CD4-positive, alpha-beta T cell treated with Interleukin-6 for 4 hours (primary cell): ENCODE data around the gene RNF182.
"Not testable (repeated sequence)": the region's sequence is repeated elsewhere in the genome, so short reads cannot be mapped to it uniquely, and the experiment has no call there.

ENCODE experiments used
- DNase-seq: peaks from one replicate; pipeline ENCODE4 v3.0.0-alpha.2; 2020; ENCODE audit warnings: mixed read lengths

The RNF182 gene

DNA sequence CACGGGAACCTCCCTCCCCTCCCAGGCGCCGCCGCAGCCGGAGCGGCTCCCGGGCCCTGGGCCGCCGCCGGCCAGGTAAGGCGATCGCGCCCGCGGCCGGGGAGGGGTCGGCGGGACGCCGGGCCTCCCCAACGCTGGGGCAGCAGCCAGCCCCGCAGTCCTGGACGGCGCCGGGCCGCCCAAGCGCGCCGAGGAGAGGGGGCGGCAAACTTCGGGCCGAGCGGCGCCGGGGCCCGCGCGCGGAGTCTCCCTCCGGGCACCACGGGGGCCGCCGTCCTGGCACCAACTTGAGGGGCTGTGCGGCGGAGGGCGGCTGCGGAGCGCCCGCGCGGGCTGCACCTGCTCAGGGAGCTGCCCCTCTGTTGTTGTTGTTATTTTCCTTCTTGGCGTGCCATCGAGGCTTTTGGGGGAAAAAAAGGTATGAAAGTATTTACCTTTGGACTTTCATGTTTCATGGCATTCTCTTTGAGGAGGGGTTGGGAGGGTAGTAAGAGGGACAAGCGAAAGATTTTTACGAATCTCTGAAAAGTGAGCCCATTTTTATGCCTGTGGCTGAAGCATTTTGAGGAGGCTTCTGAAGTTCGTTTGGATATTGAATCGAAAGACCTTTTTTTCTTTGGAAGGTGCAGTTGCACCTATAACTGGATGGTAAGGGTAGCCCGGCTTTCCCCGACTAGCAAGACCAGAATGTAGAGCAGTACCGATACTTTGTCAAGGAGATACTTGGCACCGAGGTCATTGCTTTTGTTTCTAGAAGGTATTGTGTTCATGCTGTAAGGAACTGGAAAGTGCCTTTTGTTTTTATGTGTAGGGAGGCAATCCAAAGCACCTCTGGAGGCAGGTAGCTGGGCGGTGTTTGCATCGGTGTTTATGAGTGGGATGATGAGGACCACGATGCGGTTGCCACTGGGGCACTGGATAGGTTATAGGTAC, at the start of gene RNF182:
Gene RNF182, plus strand, starts transcription at position 4 of the 933 bp plus-strand sequence. CDS start 52,168 bp downstream, outside the sequence.
- DNase-seq, result peak; percentile 4

GRCh38 chr6:13877051-13877450, 47.7 kb upstream of the RNF182 start:
- no peak for DNase-seq

DNA sequence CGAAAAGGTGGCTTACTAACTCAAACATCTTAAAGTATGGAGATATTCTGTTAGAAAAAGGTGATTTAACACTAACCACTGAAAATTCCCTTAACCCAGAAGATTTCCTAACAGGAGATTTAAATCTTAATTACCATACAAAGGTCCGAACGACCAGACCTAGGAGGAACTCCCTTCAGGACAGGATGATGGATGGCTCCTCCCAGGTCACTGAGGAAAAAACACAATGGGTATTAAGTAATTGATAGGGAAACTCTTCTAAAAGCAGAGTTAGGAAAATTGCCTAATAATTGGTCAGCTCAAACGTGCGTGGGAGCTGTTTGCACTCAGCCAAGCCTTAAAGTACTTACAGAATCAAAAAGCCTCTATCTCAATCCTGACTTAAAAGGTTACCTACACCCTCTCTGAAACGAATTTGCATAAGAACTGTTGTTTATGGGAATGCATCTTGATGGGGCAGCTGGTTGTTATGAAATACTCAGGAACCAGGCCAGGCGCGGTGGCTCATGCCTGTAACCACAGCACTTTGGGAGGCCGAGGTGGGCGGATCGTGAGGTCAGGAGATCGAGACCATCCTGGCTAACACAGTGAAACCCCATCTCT, 44.6 kb upstream of the RNF182 start:
- not testable (repeated sequence) for DNase-seq

DNA sequence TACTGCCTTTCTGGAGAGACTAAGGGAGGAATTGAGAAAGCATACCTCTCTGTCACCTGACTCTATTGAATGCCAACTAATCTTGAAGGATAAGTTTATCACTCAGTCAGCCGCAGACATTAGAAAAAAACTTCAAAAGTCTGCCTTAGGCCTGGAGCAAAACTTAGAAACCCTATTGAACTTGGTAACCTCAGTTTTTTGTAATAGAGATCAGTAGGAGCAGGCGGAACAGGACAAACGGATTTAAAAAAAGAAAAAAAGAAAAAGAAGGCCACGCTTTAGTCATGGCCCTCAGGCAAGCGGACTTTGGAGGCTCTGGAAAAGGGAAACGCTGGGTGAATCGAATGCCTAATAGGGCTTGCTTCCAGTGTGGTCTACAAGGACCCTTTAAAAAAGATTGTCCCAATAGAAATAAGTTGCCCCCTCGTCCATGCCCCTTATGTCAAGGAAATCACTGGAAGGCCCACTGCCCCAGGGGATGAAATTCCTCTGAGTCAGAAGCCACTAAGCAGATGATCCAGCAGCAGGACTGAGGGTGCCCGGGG, 43.1 kb upstream of the RNF182 start:
- no peak for DNase-seq

DNA sequence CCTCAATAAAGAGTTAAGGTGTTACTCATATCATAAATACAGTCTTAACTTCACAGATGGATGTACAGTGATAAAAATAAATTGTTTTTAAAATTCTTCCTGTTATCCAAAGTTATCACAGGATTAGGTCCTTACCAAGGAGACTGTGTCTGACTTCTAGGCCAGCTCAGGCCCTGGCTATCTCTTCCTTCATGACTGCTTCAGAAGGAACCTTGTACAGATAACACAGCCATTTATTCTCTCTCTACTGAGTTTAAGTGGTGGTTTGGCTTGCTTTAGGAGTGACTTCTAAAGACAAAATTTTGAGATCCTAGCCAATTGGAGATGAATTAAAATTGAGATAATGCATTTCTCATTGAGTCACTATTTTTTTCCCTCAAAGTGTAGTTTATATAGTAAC, 40.8 kb upstream of the RNF182 start:
- no peak for DNase-seq

GRCh38 chr6:13884397-13884796, 40.4 kb upstream of the RNF182 start:
- DNase-seq, result no peak

DNA sequence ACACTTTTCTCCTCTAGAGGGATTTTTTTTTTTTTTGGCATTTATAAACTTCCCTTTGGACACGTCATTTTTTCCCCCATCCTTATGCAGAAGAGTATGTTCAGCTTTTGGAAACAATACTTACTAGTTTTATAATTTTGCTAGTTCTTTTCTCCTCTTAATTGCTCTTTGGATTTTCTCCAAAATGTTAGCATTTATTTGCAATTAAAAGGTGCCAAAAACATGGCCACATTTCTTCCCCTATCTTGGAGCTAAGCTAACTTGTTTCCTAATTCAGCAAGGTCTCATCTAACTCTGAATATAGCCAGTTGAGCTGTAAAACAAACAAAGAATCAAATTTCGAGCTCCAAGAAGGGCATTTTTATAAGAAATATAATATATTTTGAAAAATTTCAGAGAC, 39.2 kb upstream of the RNF182 start:
- no peak for DNase-seq

DNA sequence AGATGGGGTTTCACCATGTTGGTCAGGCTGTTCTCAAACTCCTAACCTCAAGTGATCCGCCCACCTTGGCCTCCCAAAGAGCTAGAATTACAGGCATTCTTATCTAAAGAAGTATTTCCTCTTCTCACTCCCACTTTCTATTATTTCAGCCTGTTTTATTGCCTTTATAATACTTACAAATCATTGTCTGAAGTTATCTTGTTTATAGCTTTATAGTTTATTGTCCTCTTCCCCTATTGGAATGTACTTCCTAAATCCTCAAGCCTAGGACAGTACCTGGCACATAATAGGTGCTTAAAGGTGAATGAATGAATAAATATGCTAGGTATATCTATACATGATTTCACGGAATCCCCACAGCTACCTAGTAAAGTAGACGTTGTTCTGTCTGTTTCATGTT, 37.8 kb upstream of the RNF182 start:
- no peak for DNase-seq

GRCh38 chr6:13892017-13892645, 32.6 kb upstream of the RNF182 start:
- no peak for DNase-seq

- no peak for DNase-seq
Measured at GRCh38 chr6:13902922-13903321, 21.8 kb upstream of the RNF182 start.

- DNase-seq, result no peak
Measured at GRCh38 chr6:13903364-13903763, 21.4 kb upstream of the RNF182 start.

GRCh38 chr6:13907001-13907350, 17.8 kb upstream of the RNF182 start:
- no peak for DNase-seq

DNA sequence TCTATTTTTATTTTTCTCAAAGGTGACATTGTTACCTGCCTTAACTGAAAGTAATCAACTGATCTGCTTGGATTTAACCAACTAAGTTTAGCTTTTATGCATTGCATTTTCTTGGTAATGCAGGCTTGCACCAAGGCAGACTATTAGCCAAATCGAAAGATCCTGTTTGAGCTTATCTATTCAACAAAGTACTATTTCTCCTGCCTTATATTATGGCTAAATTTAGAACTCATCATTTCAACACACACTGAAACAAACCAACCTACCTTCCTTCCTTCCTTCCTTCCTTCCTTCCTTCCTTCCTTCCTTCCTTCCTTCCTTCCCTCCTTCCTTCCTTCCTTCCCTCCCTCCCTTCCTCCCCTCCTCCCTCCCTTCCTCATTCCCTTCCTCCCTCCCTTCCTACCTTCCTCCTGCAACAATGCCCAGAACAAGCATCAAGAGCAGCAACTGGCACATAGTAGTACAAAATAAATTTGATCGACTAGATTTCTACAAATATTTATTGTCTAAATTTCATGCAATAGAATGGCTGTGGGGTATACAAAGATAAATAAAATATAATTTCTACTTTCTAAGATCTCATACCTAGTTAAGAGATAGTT, 17.0 kb upstream of the RNF182 start:
- DNase-seq, result no peak

DNA sequence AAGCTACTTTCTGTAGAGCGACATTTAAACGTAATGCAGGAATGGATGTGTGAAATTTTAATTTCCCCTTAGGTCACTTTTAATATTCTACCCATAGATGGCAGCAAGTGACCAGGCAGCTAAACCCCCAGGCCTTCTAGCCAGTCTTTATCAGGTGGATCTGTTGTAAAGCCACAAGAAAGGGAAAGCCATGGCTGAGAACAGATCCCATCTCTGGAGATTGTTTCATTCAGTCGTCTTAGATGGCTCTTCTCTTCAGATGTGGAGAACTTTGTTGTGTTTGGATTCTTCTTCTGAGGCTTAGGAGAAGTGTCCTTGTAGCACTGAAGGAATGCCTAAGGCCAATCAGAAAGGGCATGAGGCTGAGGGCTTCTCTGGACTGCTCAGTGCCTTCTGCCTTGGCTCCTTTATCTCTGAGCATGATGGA, 15.8 kb upstream of the RNF182 start:
- DNase-seq, result peak; percentile 43

- no peak for DNase-seq
Measured at GRCh38 chr6:13910443-13910842, 14.3 kb upstream of the RNF182 start.

DNA sequence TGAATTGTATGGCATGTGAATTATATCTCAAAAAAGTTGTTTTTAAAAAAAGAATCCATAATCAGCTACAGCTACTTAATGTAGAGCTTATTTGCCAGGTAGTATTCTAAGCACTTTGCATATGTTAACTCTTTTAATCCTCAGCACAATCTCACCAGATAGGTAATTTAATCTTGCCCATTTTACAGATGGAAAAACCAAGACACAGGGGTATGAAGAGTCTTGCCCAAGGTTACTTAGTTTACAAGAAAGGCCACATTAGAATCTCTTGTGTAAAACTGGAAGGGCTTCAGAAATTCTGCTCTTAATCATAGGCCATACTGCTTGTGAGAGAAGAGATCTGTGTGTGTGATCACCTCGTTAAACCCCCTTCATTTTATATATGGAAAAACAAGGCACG, 13.4 kb upstream of the RNF182 start:
- DNase-seq, result no peak

- no peak for DNase-seq
Measured at GRCh38 chr6:13913226-13914001, 11.3 kb upstream of the RNF182 start.

DNA sequence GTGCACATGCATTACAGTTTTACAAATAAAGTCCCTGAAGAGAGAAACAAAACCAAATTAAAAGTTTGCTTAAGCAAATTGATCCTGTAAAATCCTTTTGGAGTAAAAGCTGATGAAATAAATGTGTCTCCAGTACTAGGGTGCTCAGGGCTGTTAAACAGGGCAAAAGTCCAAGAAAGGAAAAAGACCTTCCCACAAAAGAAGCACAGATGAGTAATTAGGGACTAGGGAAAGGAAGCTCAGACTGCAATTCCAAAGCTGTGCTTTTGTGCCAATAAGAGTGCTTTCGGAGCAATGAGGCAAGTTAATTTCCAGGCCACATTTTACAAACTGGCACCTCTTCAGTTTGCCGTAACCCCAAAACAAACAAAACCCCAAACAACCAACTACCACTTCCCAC, 10.4 kb upstream of the RNF182 start:
- DNase-seq, result no peak

DNA sequence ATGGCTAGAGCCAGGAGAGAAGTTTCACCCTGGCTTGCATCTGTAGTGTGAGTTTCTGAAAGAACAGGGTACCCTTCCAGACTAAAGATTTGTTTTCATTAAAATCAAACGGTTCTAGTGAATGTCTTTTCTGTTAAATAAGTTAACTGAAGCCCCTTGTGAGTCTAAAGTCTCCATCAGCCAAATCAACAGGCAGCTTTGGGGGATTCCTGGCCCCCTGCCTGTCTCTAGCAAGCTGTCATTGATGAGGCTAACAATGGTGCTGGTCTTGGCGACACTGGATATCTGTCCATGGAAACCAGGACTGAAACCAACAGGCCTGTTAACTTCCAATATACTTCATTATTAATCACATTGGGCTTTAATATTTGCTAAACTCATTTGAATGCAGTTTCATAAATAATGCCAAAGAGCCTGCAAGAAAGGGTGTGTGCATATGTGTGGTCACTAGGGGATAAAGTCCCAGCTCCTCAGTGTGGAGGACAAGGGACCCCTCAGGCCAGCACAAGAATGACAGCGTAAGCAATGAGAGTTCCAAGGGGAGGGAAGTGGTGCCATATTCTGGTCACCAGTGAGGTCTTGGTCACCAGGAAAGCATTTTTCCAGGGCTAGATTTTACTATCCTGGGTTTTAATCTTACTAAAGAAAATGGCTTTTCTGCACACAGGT, 9.1 kb upstream of the RNF182 start:
- no peak for DNase-seq

DNA sequence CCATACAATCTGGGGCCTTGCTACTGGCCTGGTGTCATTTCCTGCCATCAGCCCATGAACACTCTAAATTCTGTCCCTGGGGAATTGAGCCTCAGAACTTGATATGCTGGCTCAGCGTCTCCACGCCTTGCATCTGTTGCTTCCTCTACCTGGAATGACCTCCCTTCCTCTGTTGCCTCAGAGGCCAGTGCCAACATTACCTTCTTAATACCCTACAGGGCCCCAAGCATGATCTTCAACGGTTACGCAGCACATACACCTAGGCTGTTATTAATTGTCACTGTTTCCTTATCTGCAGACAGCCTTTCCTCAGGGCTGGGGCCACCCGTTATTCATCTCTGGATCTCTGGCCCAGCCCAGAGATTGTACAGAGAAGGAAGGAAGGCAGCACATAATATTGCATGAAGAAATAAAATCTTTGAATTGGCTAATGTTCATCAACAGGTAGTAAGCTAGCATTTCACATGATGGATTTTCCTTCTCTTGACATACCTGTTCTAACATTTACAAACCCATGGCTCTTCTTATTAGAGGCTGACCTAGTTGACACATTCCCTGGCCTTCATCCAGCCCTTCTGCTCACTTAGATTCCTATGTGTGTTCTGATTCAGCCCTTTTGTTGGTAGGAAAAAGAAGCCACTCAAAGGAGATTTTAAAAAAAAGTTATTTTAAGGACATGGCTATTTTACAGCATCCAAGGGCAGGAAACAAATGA, 8.4 kb upstream of the RNF182 start:
- DNase-seq, result no peak

DNA sequence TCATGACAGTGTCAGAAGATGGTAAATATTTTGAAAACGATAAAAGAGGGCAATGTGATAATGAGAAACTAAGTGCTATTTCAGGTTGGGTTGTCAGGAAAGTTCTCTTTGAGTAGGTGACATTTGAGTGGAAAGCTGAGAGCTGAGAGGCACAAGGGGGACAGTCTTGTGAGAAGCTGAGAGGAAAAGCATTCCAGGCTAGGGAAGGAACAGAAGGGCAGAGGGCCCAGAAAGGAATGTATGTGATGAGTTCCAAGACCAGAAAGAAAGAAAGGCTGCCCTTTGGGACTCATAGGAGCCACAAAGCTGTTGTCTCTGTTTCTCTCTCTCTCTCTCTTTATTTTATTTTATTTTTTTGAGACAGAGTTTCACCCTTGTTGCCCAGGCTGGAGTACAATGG, 7.6 kb upstream of the RNF182 start:
- DNase-seq, result no peak
